ENCODE data around the gene NUMA1. TPM values are rescaled to one million over a fixed set of nuclear protein-coding genes. Genes with fewer than 3 reads are reported as not detected.
A peak's percentile ranks its signal among the peaks of the same experiment; 100 is the strongest.

The NUMA1 gene
- total RNA-seq, 1 donor from 2014 or later: 130 TPM

DNA sequence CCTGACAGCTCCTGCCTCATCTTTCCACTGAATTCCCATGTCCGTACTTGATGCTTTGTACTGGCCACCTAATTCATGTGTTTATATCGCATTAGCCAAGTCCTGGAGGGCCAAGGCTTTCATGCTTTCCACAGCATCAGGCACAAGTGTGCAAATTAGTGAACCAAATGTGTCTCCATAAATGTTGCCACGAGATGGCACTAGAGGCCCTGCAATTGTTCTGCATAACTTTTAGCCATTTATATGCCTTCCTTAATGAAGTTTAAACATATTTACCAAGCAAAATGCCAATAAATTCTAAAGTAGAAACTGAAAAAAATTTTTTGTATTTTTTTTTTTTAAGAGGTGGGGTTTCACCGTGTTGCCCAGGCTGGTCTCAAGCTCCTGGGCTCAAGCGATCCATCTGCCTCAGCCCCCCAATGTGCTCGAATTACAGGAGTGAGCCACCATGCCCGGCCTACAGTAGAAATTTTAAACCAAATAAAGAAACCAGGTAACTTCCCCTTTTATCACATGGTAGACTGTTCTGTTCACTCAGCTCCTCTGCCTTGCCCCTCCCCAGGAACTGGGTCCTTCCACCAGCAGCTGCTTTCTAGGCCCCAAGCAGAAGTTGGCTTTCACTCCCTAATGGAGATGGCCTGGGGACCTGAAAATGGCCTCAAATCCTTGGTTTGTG, 102.5 kb downstream of the NUMA1 start:
- H3K79me2 ChIP-seq (ENCODE audit: low read depth): no peaks in the 10 kb centered on the region
- no peak overlapping the region for H3K4me2 ChIP-seq
- peak; percentile 47 for DNase-seq (ENCODE audit: low spot score)
- no peak for TF ChIP-seq EZH2 (IDR thresholded peaks at IDR 0.05)
- TF ChIP-seq, protein P1, sequence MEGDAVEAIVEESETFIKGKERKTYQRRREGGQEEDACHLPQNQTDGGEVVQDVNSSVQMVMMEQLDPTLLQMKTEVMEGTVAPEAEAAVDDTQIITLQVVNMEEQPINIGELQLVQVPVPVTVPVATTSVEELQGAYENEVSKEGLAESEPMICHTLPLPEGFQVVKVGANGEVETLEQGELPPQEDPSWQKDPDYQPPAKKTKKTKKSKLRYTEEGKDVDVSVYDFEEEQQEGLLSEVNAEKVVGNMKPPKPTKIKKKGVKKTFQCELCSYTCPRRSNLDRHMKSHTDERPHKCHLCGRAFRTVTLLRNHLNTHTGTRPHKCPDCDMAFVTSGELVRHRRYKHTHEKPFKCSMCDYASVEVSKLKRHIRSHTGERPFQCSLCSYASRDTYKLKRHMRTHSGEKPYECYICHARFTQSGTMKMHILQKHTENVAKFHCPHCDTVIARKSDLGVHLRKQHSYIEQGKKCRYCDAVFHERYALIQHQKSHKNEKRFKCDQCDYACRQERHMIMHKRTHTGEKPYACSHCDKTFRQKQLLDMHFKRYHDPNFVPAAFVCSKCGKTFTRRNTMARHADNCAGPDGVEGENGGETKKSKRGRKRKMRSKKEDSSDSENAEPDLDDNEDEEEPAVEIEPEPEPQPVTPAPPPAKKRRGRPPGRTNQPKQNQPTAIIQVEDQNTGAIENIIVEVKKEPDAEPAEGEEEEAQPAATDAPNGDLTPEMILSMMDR (IDR thresholded peaks at IDR 0.05): peak; percentile 70
- H3K27ac Mint-ChIP-seq: no peak overlapping the region
- H3K4me1 ChIP-seq: no peaks in the 10 kb centered on the region
- no peak overlapping the region for H3K4me3 ChIP-seq
- no peak overlapping the region for H3K9ac ChIP-seq
- no peaks in the 10 kb centered on the region for H3K4me1 Mint-ChIP-seq
- no peaks in the 10 kb centered on the region for H3K9me3 ChIP-seq (ENCODE audit: low read depth)
- no peaks in the 10 kb centered on the region for H4K20me1 ChIP-seq (ENCODE audit: low read depth)
- no peak overlapping the region for H2AFZ ChIP-seq (replicated peaks)
- no peaks in the 10 kb centered on the region for H3K9me3 Mint-ChIP-seq
- H3K27me3 ChIP-seq: no peaks in the 10 kb centered on the region
- H3K36me3 ChIP-seq: peaks cover 4% of the 10 kb centered on the region
- peaks cover 2% of the 10 kb centered on the region for H3K27me3 Mint-ChIP-seq (ENCODE audit: insufficient read depth, low read depth)
- H3K36me3 Mint-ChIP-seq: peaks cover 18% of the 10 kb centered on the region
- H3K4me3 Mint-ChIP-seq: no peak overlapping the region
- no peak overlapping the region for H3K27ac ChIP-seq
- no peaks in the 10 kb centered on the region for H3F3A ChIP-seq (ENCODE audit: low read depth)

DNA sequence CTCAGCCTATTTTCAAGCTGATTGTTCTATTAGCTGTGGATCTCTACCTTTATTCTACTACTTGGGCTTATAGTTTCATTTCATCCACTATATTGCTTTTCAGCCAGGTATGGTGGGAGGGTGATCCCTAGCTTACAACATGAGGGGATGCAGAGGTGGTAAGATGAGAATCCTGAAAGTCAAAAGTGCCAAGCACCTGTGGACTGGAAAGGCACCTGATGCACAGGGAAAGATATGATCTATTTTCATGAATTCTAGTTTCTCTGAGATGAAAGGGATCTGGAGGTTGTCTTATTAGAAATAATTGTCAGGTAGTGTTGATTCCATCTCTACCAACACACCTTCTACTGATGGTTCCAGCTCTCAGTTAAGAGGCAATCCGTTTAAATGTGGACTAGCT, 103.3 kb downstream of the NUMA1 start:
- Mint-ChIP-seq H3K4me3 (no peak overlapping the region), H3K36me3 (peaks cover 16% of the 10 kb centered on the region), H3K27ac (no peak overlapping the region), H3K27me3 (ENCODE audit: insufficient read depth, low read depth) (no peaks in the 10 kb centered on the region), H3K9me3 (no peaks in the 10 kb centered on the region), H3K4me1 (no peaks in the 10 kb centered on the region)
- Histone ChIP-seq H3K27ac (no peak overlapping the region), H3K79me2 (ENCODE audit: low read depth) (no peaks in the 10 kb centered on the region), H4K20me1 (ENCODE audit: low read depth) (no peaks in the 10 kb centered on the region), H3K9ac (no peak overlapping the region), H3K36me3 (peaks cover 4% of the 10 kb centered on the region), H3F3A (ENCODE audit: low read depth) (no peaks in the 10 kb centered on the region), H3K27me3 (no peaks in the 10 kb centered on the region), H3K4me2 (no peak overlapping the region), H3K9me3 (ENCODE audit: low read depth) (no peaks in the 10 kb centered on the region), H3K4me3 (no peak overlapping the region), H3K4me1 (no peaks in the 10 kb centered on the region), H2AFZ (replicated peaks) (no peak overlapping the region)
- DNase-seq (ENCODE audit: low spot score): no peak
- no peak for TF ChIP-seq EZH2phosphoT487 (IDR thresholded peaks at IDR 0.05)
- TF ChIP-seq, protein P1 (IDR thresholded peaks at IDR 0.05): no peak

DNA sequence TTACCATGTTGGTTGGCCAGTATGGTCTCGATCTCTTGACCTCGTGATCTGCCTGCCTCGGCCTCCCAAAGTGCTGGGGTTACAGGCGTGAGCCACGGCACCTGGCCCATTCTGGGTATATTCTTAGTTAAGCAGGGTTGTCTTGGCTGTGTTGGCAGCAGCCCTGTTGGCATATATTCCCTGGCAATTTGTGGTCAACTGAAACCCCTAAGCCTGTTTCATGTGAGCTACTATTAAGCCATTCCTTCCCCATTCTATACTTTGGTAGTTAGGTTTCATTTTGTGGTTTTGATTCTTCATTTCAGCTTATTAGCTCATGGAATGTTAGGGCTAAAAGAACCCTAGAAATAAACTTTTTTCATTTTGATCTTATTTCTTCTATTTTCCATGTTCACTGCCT, 103.8 kb downstream of the NUMA1 start:
- H3K27me3 Mint-ChIP-seq (ENCODE audit: insufficient read depth, low read depth): no peaks in the 10 kb centered on the region
- H4K20me1 ChIP-seq (ENCODE audit: low read depth): no peaks in the 10 kb centered on the region
- H3K79me2 ChIP-seq (ENCODE audit: low read depth): no peaks in the 10 kb centered on the region
- no peak for DNase-seq (ENCODE audit: low spot score)
- H3K4me3 Mint-ChIP-seq: no peak overlapping the region
- H3K27ac Mint-ChIP-seq: no peak overlapping the region
- H2AFZ ChIP-seq (replicated peaks): no peak overlapping the region
- TF ChIP-seq, protein P1 (IDR thresholded peaks at IDR 0.05): no peak
- TF ChIP-seq EZH2 (IDR thresholded peaks at IDR 0.05) (no peak), EZH2phosphoT487 (IDR thresholded peaks at IDR 0.05) (no peak)
- H3K4me1 ChIP-seq: no peaks in the 10 kb centered on the region
- peaks cover 16% of the 10 kb centered on the region for H3K36me3 Mint-ChIP-seq
- no peak overlapping the region for H3K27ac ChIP-seq
- H3K4me2 ChIP-seq: no peak overlapping the region
- H3K4me1 Mint-ChIP-seq: no peaks in the 10 kb centered on the region
- H3K9ac ChIP-seq: no peak overlapping the region
- no peaks in the 10 kb centered on the region for H3K9me3 Mint-ChIP-seq
- H3K4me3 ChIP-seq: no peak overlapping the region
- H3K27me3 ChIP-seq: no peaks in the 10 kb centered on the region
- peaks cover 4% of the 10 kb centered on the region for H3K36me3 ChIP-seq
- no peaks in the 10 kb centered on the region for H3F3A ChIP-seq (ENCODE audit: low read depth)
- H3K9me3 ChIP-seq (ENCODE audit: low read depth): no peaks in the 10 kb centered on the region

Measured in neural progenitor cell (in vitro differentiated cells).